GM19240 (cell line): Measurements from ENCODE around the gene PDE11A.

ENCODE experiments used
- DNase-seq: peaks from one replicate; pipeline ENCODE4 v3.0.0; 2011; ENCODE audit warnings: low spot score; ENCODE audit not compliant: insufficient read length

The PDE11A gene

DNA sequence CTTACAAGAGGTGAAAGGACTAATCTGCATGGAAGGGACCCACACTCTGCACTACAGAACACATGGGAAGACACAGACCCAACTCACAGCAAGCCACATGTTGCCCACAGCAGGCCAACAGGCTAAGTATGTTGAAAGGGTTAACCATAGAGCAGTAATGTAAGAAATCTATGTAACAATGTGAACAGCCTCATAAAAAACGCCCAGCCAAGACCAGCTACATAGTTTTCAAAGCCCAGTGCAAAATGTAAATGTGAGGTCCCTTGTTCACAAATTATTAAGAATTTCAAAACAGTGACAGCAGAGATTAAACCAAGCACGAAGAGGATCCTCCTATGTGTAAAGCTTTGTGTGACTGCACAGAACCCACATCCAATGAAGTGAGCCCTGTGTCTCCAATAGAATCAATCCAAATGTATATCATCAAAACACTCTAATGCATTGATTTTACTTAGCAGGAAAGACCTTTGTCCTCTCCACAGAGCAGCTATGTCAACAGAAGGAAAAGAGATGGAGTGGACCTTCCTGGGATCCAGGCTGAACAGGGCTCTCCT, 469.9 kb downstream of the PDE11A start:
- DNase-seq: no peak

DNA sequence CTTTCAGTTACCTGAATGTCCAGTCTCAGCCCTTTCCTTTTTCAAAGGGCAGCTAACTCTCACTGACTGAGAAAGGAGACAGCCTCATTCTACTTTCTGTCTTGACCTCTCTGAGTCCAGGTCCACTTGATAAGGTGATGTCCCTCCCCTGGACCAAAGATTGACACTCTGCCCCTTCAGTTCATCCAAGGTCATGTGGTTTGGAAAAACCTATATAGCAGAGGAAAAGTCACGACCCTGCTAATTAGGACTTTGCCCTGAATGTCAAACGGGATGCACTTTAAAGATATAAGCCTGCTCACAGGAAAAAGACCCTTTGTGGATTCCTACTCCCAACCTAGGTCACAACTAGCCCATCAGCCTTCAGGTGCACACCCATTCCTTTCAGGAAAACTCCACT, 471.7 kb downstream of the PDE11A start:
- DNase-seq: no peak

DNA sequence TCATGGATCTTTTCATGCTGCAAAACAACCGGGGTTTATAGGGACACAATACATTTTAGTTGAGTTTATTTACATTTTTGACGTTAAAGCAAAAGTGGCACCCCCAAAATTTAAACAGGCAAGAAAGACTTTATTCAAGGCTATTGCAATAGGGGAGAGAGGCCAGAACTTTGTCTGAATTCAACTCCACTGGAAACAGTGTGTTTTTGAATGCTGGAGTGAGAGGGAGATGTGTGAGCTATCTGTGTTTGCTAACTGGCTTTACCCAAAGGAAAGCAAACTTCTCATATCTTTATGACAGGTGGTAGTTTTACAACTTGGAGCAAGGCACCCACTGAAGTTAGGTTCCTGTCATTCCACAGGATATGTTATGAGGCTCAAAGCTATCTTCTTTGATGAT, 472.6 kb downstream of the PDE11A start:
- DNase-seq: no peak

GRCh38 chr2:177599139-177599688, 473.4 kb downstream of the PDE11A start:
- DNase-seq: no peak

DNA sequence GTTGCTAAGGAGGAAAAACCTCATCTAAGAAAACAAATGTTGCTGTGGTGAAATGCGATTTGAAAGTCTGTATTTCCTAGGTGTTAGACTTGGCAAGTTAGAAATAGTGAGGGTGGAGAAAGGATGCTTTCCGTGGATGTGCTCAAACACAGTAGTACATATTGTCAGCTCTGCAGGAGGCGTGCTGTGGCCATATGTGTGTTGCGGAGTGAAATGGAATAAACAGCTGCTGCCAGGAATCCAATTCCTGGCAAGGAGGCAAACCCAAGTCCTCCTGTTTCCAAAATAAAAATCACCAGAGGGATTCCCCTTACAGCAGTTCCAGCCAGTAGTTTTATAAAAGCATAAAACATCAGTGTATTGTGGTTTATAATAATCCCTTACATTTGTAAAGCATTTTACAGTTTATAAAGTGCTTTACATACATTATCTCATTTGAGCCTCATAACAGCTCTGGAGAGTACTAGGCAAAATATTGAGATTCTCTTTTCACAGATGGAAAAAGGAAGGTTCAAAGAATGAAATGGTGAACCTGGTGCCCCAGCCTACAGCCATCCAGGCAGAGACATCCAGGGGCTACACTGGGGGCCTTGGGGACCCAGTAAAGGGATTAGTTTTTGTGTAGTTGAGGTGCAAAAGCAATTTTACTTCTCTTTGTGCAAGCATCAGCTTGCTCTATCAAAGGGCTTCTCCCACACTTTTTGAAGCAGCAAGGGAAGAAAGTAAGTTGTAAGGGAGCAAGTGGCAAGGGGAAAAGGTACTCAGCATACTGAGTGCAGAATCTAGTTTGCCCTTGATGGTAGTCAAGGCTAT, 474.0 kb downstream of the PDE11A start:
- no peak for DNase-seq

- DNase-seq: no peak
These were observed 474.8 kb downstream of the PDE11A start for GRCh38 chr2:177597759-177598158.

DNA sequence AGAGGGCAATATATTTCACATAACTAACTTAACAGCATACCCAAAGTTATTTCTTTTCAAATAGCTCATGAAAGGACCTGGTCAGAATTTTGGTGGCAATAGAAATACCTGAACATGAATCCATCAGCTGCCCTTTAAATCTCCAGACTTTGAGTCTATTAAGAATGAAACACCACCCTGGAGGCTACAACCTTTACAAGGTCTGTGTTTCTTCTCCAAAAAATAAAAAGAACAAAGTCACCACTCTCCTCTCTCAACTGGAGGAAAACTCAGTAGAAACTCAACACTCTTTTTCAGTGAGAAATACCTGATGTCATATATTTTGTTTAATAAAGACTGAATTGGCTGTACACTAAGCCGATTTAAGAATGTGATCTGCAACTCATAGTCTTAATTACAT, 475.7 kb downstream of the PDE11A start:
- DNase-seq: no peak

- DNase-seq: no peak
These were observed 477.3 kb downstream of the PDE11A start for GRCh38 chr2:177595126-177595845.

GRCh38 chr2:177593402-177593801, 479.2 kb downstream of the PDE11A start:
- DNase-seq: no peak

DNA sequence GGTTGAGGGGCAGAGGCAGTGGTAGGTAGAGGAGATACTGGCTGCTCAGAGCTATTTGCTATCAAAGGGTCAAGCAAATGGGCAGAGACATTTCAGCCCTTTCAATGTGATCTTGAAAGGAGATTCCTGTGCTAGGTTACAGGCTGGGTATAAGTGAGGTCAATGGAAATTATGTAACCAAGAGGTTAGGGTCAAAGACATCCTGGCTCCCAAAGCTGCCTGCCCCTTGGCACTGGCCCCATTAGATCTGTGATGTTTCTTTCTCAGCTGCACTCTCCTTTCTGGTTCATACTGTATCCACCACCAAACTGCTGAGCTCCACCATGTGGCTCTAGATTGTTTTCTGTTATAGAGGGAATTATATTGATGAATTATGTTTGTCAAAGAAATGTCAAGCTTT, 479.6 kb downstream of the PDE11A start:
- DNase-seq: no peak

GRCh38 chr2:177592397-177592796, 480.2 kb downstream of the PDE11A start:
- no peak for DNase-seq

DNA sequence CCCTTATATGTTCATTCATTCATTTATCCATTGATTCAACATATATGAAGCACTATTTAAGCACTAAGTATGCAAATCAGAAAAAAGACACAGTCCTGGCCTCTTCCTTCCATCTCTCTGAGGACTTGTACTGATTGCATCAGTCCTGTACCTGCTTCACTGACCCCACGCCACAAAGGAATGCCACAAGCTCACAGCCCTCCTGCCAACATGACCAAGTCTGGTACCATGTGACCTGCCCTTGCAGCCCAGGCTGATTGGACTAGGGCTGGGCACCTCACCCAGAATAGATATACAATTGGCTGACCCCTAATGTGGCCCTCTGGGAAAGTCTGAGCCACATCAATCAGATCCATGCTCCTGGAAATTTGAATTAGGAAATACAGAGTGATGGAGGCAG, 483.4 kb downstream of the PDE11A start:
- DNase-seq: no peak

DNA sequence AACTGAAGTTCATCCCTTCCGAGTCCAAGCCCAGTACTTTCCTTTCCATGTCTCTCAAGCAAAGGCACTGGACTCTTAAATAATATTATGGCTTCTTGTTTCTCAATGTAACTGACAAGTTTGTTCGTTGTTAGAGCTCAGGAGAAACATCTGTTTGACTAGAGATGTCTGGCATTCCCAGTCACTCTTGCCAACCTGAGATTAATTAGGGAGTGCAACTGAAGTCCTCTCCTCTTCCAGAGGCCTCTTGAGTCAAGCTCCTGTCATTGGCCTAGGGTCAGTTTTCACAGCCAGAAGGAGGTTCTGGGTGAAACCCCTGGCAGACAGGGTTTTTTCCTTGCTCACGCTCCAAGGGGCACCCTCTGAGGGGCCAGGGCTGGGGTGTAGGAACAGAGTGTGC, 483.9 kb downstream of the PDE11A start:
- no peak for DNase-seq

DNA sequence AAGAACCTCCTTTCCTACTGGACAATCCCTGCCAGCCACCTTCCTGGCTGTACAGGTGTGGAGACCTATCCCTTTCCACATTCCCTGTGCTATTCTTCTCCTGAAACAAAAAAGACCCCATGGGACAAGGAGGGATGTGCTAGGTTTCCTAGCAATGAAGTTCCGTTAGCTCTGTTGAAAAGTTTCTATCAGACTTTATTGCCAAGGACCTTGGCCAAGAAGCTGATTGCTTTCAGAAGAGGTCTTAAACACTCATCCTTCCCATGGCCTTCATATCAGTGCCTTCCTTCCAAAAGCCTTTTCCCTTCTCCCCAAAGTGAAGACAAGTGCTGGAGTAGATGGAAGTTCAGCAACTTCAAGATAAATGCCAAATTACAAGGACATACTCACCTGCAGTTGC, 485.2 kb downstream of the PDE11A start:
- no peak for DNase-seq

DNA sequence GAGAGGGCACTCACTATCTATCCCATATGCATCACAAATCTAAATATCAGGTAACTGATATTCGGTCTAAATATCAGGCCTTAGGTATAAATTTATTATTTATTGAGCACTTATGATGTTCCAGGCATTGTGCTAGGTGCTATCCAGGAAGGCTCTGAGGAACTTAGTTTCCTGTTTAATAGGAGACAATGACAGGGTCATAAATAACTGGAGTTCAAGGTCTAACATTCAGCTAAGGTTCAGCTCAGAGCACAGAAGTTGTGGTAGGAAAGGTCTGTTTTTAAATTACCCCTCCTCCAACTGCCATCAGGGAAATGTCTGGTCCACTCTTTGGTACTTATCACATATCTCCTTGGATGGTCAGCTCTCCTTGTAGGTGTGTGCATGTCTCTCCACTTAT, 486.4 kb downstream of the PDE11A start:
- DNase-seq: no peak

DNA sequence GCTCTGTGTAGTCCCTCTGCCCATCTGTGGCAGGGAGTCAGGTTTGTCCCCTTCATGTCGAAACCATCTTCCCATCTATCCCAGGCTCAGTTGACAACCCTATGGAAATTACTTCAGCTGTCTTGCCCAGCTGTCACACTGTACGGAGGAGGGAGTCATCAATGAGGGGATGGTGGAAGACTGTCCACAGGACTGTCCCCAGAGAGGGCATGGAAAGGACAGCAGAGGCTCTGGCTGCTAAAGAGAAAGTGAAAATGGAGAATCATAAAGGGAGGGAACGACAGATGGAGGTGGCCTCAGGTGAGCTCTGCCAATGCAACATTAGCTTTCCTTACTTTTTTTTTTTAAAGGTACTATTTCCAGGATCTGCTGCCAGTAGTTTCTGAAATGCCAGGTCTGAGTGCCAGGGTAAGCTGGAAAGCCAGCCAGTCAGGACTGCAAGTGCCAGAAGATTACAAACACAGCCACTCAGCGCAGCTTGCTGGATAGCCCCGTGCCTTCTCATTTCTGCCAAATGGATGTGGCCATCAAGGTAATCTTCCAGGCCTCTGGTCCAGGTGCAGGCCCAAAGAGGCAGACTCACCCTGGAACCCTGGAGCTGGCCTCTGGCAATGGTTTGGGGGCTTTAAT, 487.2 kb downstream of the PDE11A start:
- no peak for DNase-seq

DNA sequence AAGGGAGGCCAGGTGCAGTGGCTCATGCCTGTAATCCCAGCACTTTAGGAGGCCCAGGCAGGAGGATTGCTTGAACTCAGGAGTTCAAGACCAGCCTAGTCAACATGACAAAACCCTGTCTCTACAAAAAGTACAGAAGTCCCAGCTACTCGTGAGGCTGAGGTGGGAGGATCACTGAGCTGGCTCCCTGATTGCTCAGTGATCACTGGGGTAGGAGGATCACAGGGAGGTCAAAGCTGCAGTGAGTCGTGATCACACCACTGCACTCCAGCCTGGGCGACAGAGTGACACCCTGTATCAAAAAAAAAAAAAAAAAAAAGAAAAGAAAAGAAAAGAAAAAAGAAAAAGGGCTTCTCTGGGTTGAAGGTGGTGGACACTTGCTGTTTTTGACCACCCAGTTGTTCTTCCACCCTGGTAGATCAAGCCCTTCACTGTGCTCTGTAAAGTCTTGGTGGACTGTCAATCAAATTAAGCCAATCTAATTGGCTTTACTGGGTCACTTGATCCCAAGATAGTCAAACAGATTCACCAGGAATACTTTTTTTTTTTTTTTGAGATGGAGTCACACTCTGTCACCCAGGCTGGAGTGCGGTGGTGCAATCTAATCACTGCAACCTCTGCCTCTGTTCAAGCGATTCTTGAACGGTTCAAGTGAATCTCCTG, 488.4 kb downstream of the PDE11A start:
- no peak for DNase-seq

- DNase-seq: no peak
These were observed 490.6 kb downstream of the PDE11A start for GRCh38 chr2:177582000-177582399.

- DNase-seq: no peak
These were observed 493.0 kb downstream of the PDE11A start for GRCh38 chr2:177579486-177580036.

DNA sequence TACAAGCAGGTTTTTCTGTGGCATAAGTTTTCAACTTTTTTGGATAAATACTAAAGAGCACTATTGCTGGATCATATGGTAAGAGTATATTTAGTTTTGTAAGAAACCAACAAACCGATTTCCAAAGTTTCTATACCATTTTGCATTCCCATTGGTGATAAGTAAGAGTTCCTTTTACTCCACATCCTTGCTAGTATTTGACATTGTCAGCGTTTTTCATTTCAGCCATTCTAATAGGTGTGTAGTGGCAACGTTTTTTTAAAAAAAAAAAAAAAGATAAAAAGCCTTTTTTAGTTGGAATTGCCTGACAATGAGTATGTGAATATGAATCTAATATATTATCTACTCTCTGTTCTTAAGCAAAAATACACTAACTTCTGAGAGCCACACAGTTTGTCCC, 494.1 kb downstream of the PDE11A start:
- DNase-seq: no peak

GRCh38 chr2:177577075-177577474, 495.5 kb downstream of the PDE11A start:
- no peak for DNase-seq
